ENCODE data around the gene WDR47.
A peak's percentile ranks its signal among the peaks of the same experiment; 100 is the strongest.
"Not testable (repeated sequence)": the region's sequence is repeated elsewhere in the genome, so short reads cannot be mapped to it uniquely, and the experiment has no call there.

Gene WDR47

GRCh38 chr1:109017134-109017533 is 24.8 kb downstream of the WDR47 start:
- H3K9ac ChIP-seq: no peak overlapping the region
- no peak overlapping the region for H3K4me3 ChIP-seq
- H4K20me1 ChIP-seq: peaks cover 0 to 16% (median 0%) of the 10 kb centered on the region in 11 experiments; a peak in 5 of 22 replicates
- no peak overlapping the region for H3K4me2 ChIP-seq
- H3K27me3 ChIP-seq: no peaks in the 10 kb centered on the region
- no peaks in the 10 kb centered on the region for H3K4me1 ChIP-seq
- peaks cover 9 to 26% (median 24%) of the 10 kb centered on the region in 11 experiments; a peak in 20 of 22 replicates for H3K9me3 ChIP-seq (replicated peaks in 1 of 11)
- H3K36me3 ChIP-seq: peaks cover 84 to 99% (median 94%) of the 10 kb centered on the region in 11 experiments
- no peak overlapping the region for H3K27ac ChIP-seq
- TF ChIP-seq Cebpa-rat (IDR thresholded peaks at IDR 0.05): no peak

- Histone ChIP-seq H3K4me1 (no peaks in the 10 kb centered on the region), H3K4me2 (no peak overlapping the region), H3K27ac (no peak overlapping the region), H3K27me3 (no peaks in the 10 kb centered on the region), H4K20me1 (no peaks in the 10 kb centered on the region; a peak in 3 of 22 replicates), H3K4me3 (no peak overlapping the region), H3K9ac (no peak overlapping the region), H3K9me3 (replicated peaks in 1 of 11) (no peaks in the 10 kb centered on the region; a peak in 1 of 22 replicates), H3K36me3 (peaks cover 83 to 99% (median 95%) of the 10 kb centered on the region in 11 experiments)
- no peak for TF ChIP-seq Cebpa-rat (IDR thresholded peaks at IDR 0.05)
Observed at GRCh38 chr1:109011335-109011734, 30.6 kb downstream of the WDR47 start.

- H3K9ac ChIP-seq, H4K20me1 ChIP-seq, H3K4me2 ChIP-seq, H3K4me1 ChIP-seq, H3K4me3 ChIP-seq, H3K27me3 ChIP-seq, H3K27ac ChIP-seq: not testable (repeated sequence)
- Histone ChIP-seq H3K36me3 (peaks cover 85 to 100% (median 93%) of the 10 kb centered on the region in 11 experiments), H3K9me3 (replicated peaks in 1 of 11) (peaks cover 26 to 45% (median 34%) of the 10 kb centered on the region in 11 experiments)
Observed at GRCh38 chr1:108996622-108997021, 45.3 kb downstream of the WDR47 start.

GRCh38 chr1:108983114-108983513 is 58.8 kb downstream of the WDR47 start:
- Histone ChIP-seq H3K4me2 (no peak overlapping the region), H3K9me3 (replicated peaks in 1 of 11) (no peaks in the 10 kb centered on the region), H3K36me3 (peaks cover 76 to 99% (median 94%) of the 10 kb centered on the region in 11 experiments), H3K4me1 (no peaks in the 10 kb centered on the region), H3K27ac (no peak overlapping the region), H3K9ac (no peak overlapping the region), H3K27me3 (no peaks in the 10 kb centered on the region), H4K20me1 (no peaks in the 10 kb centered on the region; a peak in 2 of 22 replicates), H3K4me3 (no peak overlapping the region)
- TF ChIP-seq Cebpa-rat (IDR thresholded peaks at IDR 0.05): no peak

GRCh38 chr1:108976658-108977057 is 65.2 kb downstream of the WDR47 start:
- Histone ChIP-seq H3K27me3 (no peaks in the 10 kb centered on the region), H3K4me2 (no peak overlapping the region), H3K9ac (no peak overlapping the region), H3K36me3 (peaks cover 91 to 100% (median 99%) of the 10 kb centered on the region in 11 experiments), H3K4me3 (no peak overlapping the region), H3K27ac (no peak overlapping the region), H3K9me3 (replicated peaks in 1 of 11) (no peaks in the 10 kb centered on the region), H3K4me1 (no peaks in the 10 kb centered on the region), H4K20me1 (no peaks in the 10 kb centered on the region)
- TF ChIP-seq Cebpa-rat (IDR thresholded peaks at IDR 0.05): no peak

GRCh38 chr1:108972951-108973350 is 69.0 kb downstream of the WDR47 start:
- no peaks in the 10 kb centered on the region for H4K20me1 ChIP-seq
- no peak overlapping the region for H3K9ac ChIP-seq
- H3K9me3 ChIP-seq (replicated peaks in 1 of 11): no peaks in the 10 kb centered on the region
- H3K4me2 ChIP-seq: no peak overlapping the region
- H3K27me3 ChIP-seq: no peaks in the 10 kb centered on the region
- no peaks in the 10 kb centered on the region for H3K4me1 ChIP-seq
- peaks cover 83 to 100% (median 92%) of the 10 kb centered on the region in 11 experiments for H3K36me3 ChIP-seq
- no peak for TF ChIP-seq Cebpa-rat (IDR thresholded peaks at IDR 0.05)
- H3K4me3 ChIP-seq: no peak overlapping the region
- no peak overlapping the region for H3K27ac ChIP-seq

- Histone ChIP-seq H3K4me1 (peaks cover 0 to under 1% (median 0%) of the 10 kb centered on the region in 10 experiments; a peak in 1 of 20 replicates), H3K27ac (no peak overlapping the region), H3K9ac (no peak overlapping the region), H3K4me3 (no peak overlapping the region), H3K36me3 (peaks cover 50 to 68% (median 58%) of the 10 kb centered on the region in 11 experiments), H4K20me1 (no peaks in the 10 kb centered on the region), H3K27me3 (no peaks in the 10 kb centered on the region), H3K4me2 (no peak overlapping the region), H3K9me3 (replicated peaks in 1 of 11) (no peaks in the 10 kb centered on the region)
- TF ChIP-seq Cebpa-rat (IDR thresholded peaks at IDR 0.05): no peak
Observed at GRCh38 chr1:108969346-108969745, 72.6 kb downstream of the WDR47 start.

- H3K27me3 ChIP-seq: peaks cover 0 to 18% (median under 1%) of the 10 kb centered on the region in 11 experiments; a peak in 5 of 22 replicates
- H3K4me3 ChIP-seq: peak within 1 kb of the TSS; percentile 62 to 88 (median 80)
- H3K27ac ChIP-seq: peak within 1 kb of the TSS; percentile 69 to 90 (median 87)
- peaks cover 12 to 24% (median 19%) of the 10 kb centered on the region in 10 experiments for H3K4me1 ChIP-seq
- H4K20me1 ChIP-seq: peaks cover 26 to 46% (median 41%) of the 10 kb centered on the region in 11 experiments; a peak in 21 of 22 replicates
- no peak for TF ChIP-seq Cebpa-rat (IDR thresholded peaks at IDR 0.05)
- no peaks in the 10 kb centered on the region for H3K9me3 ChIP-seq (replicated peaks in 1 of 11)
- peak within 1 kb of the TSS; percentile 78 to 90 (median 87) for H3K9ac ChIP-seq
- H3K36me3 ChIP-seq: peaks cover 11 to 34% (median 22%) of the 10 kb centered on the region in 11 experiments; a peak in 20 of 22 replicates
- peak within 1 kb of the TSS; percentile 78 to 95 (median 89) for H3K4me2 ChIP-seq
Observed at GRCh38 chr1:108963052-108963686, 78.7 kb downstream of the WDR47 start, which contains the start of gene CLCC1. Gene CLCC1 (minus strand): TSS chr1:108963484. CDS start chr1:108950437, 13,047 bp downstream.

- peak overlapping the region; percentile 69 to 90 (median 87) for H3K27ac ChIP-seq
- no peak for TF ChIP-seq Cebpa-rat (IDR thresholded peaks at IDR 0.05)
Observed at GRCh38 chr1:108962681-108963051, 79.2 kb downstream of the WDR47 start.

More at GRCh38 chr1:108962681-108963051, 79.2 kb downstream of the WDR47 start:
- Histone ChIP-seq H3K9me3 (replicated peaks in 1 of 11) (no peaks in the 10 kb centered on the region), H3K4me1 (peaks cover 14 to 24% (median 21%) of the 10 kb centered on the region in 10 experiments), H3K4me3 (peak overlapping the region; percentile 62 to 88 (median 80)), H3K36me3 (peaks cover 12 to 33% (median 20%) of the 10 kb centered on the region in 11 experiments; a peak in 20 of 22 replicates), H3K9ac (peak overlapping the region; percentile 78 to 90 (median 87)), H3K4me2 (peak overlapping the region; percentile 78 to 95 (median 89)), H4K20me1 (peaks cover 31 to 51% (median 46%) of the 10 kb centered on the region in 11 experiments; a peak in 21 of 22 replicates), H3K27me3 (peaks cover 0 to 23% (median 6%) of the 10 kb centered on the region in 11 experiments; a peak in 6 of 22 replicates)
